Stimulated activated CD4-positive, alpha-beta T cell treated with anti-CD3 and anti-CD28 coated beads, TNF-alpha, amount 100 ng/mL, for 4 hours (primary cell): ENCODE measurements around the gene GYPB.
"Not testable (repeated sequence)": the region's sequence is repeated elsewhere in the genome, so short reads cannot be mapped to it uniquely, and the experiment has no call there.

Source experiments
- DNase-seq, 3 experiments: peaks; one replicate each; pipeline ENCODE4 v3.0.0-alpha.2; 2020; ENCODE audit warnings: low read depth in 3 of 3

The GYPB gene

DNA sequence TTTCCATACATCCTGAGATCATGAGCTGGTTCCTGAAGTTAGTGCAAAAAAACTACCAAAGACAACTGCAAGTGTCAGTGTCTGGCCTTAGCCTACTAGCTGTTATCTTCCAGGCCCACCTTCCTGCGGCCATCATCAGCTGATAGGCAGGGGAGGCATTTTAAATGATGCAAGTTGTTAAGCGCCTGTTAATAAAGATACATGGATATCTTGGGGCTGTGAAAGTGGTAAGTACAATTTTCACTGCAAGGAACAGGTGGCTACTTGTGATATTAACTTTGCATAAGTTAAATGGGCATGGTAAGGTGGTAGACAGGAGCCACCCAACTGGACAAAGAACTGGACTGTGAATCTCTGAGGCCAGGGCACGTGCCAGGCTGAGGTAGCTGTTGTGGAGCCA, at the start of gene GYPB:
Gene GYPB, minus strand, starts transcription at position 104 of the 400 bp plus-strand sequence. Its CDS starts 93 bp downstream, at position 11.
- DNase-seq, result not testable (repeated sequence)

GRCh38 chr4:144061556-144061955, 42.4 kb upstream of the GYPB start:
- not testable (repeated sequence) for DNase-seq

GRCh38 chr4:144060234-144060859, 41.2 kb upstream of the GYPB start:
- not testable (repeated sequence) for DNase-seq

GRCh38 chr4:144056800-144057199, 37.6 kb upstream of the GYPB start:
- no peak for DNase-seq

DNA sequence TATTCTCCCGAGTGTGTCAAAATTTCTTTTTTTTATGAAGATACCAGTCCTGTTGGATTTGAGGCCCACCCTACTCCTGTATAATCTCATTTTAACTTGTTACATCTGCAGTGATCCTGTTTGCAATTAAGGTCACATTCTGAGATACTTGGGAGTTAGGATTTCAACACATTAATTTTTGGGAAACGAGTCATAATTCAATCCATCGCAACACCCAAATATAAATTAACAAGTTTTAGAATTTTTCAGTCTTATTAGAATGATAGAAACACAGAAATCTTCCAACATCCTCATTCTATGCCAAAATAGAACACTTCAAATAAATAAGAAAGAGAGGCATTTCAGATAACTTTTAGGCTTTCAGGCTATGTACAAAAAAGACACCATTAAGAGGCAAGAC, 36.2 kb upstream of the GYPB start:
- DNase-seq, result not testable (repeated sequence)

- not testable (repeated sequence) for DNase-seq
Measured at GRCh38 chr4:144051494-144051893, 32.3 kb upstream of the GYPB start.

- not testable (repeated sequence) for DNase-seq
Measured at GRCh38 chr4:144050631-144051030, 31.5 kb upstream of the GYPB start.

- not testable (repeated sequence) for DNase-seq
Measured at GRCh38 chr4:144049495-144050424, 30.6 kb upstream of the GYPB start.

GRCh38 chr4:144044936-144045335, 25.8 kb upstream of the GYPB start:
- DNase-seq, result not testable (repeated sequence)

DNA sequence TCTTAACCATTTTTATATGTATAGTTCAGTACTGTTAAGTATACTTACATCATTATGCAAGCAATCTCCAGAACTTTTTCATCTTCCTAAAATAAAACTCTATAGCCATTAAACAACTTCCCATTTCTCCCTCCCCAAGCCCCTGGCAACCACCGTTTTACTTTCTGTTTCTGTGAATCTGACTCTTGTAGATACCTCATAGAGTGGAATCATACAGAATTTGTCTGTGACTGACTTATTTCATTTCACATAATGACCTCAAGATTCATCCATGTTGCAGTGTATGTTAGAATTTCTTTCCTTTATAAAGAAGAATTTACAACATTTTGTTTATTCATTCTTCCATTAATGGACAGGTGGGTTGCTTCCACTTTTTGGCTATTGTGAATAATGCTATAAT, 13.4 kb upstream of the GYPB start:
- DNase-seq, result not testable (repeated sequence)

DNA sequence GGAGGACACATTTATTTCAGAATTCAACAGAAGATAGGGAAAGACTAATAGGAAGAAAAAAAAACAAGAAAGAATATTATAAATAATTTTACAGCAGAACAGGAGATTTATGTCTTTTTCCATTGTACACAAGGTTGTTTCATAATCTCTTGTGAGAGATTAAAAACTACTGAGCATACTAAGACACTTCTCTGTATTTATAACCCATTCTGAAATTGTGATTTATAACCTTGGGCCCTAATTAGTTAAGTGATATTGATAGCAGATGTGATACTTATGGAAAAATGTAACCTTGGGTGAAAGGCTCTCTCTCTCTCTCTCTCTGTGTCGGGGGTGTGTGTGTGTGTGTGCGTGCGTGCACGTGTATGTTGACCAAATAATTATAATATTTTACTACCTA, 12.7 kb upstream of the GYPB start:
- DNase-seq, result not testable (repeated sequence)

DNA sequence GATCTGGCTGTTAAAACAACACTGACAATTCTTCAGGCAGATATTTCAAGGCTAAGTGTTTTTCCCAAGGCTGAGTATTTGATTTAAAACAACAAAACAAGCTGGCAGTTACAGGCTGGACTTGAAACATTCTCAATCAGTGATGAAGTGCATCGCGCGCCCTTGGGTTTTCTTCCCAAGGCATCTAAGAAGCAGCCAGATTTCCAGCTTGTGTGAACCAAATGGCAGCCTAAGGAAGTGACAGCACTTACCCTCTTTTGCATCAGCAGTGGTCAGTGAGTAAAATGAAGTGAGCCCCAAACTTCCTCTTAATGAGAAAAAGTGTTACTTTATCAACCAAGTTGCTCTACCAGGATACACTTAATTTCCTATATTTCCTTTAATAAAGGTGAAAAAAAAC, 12.2 kb upstream of the GYPB start:
- DNase-seq, result not testable (repeated sequence)

- DNase-seq, result not testable (repeated sequence)
Measured at GRCh38 chr4:144030708-144031107, 11.5 kb upstream of the GYPB start.

DNA sequence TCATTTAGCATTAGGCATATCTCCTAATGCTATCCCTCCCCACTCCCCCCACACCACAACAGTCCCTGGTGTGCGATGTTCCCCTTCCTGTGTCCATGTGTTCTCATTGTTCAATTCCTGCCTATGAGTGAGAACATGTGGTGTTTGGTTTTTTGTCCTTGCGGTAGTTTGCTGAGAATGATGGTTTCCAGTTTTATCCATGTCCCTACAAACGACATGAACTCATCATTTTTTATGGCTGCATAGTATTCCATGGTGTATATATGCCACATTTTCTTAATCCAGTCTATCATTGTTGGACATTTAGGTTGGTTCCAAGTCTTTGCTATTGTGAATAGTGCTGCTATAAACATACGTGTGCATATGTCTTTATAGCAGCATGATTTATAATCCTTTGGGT, 7.5 kb upstream of the GYPB start:
- not testable (repeated sequence) for DNase-seq

DNA sequence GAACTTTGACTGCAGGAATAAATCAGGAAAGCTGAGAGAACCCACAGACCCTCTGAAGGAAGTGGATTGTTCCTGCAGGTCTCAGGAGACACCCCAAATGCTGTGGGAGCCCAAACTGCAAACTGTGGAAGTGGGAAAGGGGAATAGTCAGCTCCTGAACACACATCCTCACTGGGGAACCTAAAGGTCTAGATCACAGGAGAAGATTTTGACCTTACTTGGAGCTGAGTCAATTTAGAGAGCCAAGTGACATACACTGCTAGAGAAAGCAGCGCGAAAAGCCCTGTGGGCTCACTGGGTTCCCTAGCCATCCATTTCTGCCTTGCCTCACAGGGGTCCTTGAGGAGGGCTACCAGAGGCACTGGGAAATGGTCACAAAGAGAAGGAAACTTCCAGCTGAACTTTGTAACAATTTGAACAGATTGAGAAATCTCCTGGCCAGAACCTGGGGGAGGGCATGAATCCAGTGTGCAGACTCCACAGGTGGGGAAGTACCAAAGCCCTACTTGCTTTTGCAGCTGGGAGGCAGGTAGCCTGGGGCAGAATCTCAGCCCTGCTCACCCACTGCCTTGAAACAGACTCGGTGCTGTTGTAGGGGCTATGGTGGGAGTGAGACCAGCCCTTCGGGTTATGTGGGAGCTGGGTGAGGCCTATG, 5.3 kb upstream of the GYPB start:
- DNase-seq, result not testable (repeated sequence)

GRCh38 chr4:144022772-144023400, 3.7 kb upstream of the GYPB start:
- not testable (repeated sequence) for DNase-seq

DNA sequence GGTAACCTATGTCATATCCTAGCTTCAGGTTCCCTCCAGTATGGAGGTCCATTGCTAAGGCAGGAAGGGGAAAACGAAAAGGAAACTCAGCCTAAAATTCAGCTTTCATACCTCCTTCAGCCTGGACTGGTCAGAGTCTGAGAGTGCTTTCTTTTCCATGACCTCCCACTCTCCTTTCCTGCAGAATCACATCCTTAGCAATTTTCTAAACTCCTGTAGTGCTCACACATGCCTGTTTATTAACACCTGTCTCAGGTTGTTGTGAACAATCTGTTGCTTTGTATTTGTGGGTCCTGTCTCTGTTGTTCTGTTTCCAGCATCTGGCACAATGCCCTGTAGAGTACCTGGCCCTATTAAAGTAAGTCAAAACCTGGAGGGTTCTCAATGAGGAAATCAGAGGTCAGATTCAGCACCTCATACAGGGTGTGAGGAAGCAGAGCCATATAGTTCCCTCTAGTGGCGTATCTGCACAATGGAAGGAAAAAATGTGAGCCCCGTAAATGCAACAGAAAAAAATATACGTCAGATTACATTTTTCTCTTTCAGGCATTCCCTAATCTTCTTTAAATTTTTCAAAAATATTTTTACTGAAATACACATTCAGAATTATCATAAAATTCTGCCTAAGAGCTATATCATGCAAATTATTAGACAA, 2.3 kb upstream of the GYPB start:
- not testable (repeated sequence) for DNase-seq

GRCh38 chr4:144018223-144019000, 768 bp downstream of the GYPB start:
- not testable (repeated sequence) for DNase-seq

DNA sequence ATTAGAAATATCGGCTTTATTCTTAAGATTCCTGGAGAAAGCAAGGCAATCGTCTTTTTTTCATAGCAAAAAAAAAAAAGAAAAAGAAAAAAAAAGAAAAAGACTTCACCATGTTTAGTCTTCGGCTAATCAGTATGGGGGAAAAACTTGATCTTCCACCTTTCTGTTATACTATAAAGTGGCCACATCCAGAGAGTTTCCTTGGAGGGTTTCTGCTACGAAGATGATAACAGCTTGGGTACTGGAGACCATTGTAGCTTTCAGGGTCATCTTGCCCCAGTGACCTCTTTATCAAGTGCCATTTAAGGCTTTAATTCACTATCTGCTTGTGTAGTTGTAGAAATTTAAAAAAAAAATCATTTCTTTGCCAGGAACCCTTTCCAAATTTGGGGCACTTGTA, 1.9 kb downstream of the GYPB start:
- not testable (repeated sequence) for DNase-seq

DNA sequence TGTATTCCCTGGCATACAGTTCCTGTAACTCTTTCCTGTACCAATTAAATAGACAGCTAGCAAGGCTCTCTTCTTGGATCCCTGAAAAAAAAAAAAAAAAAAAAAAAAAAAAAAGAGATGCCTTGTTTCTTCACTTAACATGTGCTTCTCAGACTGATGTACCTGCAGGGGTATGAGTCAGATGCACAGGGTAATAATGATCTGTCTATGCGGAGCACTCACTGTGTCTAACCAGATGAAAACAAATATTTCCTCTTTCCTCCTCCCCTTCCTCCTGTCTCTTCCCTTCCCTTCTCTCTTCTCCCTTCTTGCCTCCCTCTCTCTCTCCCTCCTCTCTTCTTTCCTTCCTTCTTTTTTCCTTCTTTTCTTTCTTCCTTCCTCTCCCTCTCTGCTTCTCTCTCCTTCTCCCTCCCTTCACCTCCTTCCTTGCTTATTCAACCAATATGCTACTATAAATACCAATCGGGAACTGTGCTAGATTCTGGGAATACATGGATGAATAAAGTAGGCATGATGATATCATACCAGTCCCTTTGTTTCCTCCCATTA, 3.0 kb downstream of the GYPB start:
- not testable (repeated sequence) for DNase-seq
